MM.1S (cell line): ENCODE results near the gene ZSWIM4.

Experiments used
- CTCF ChIP-seq: fragments of 300-600 bp; sonication (generic); IDR thresholded peaks from 2 replicates; pipeline ENCODE4 v1.5.1; 2016; ENCODE audit warnings: antibody characterized with exemption, low read length, mixed read lengths
- EZH2 ChIP-seq: fragments of 300-600 bp; sonication (generic); optimal IDR thresholded peaks from 2 replicates; pipeline ENCODE3; 2017; ENCODE audit warnings: low read depth, mild to moderate bottlenecking, antibody characterized with exemption, low read length, mixed read lengths
- EZH2phosphoT487 ChIP-seq: fragments of 300-600 bp; sonication (generic); IDR thresholded peaks from 2 replicates; pipeline ENCODE4 v1.6.1; 2018; ENCODE audit warnings: antibody characterized with exemption, low read length

- TF ChIP-seq CTCF = no peak
- TF ChIP-seq EZH2 = no peak
- no peak for TF ChIP-seq EZH2phosphoT487
Observed at GRCh38 chr19:13765395-13766094, 29.7 kb upstream of the ZSWIM4 start.
